ENCODE results near the gene EFCAB8.

DNA sequence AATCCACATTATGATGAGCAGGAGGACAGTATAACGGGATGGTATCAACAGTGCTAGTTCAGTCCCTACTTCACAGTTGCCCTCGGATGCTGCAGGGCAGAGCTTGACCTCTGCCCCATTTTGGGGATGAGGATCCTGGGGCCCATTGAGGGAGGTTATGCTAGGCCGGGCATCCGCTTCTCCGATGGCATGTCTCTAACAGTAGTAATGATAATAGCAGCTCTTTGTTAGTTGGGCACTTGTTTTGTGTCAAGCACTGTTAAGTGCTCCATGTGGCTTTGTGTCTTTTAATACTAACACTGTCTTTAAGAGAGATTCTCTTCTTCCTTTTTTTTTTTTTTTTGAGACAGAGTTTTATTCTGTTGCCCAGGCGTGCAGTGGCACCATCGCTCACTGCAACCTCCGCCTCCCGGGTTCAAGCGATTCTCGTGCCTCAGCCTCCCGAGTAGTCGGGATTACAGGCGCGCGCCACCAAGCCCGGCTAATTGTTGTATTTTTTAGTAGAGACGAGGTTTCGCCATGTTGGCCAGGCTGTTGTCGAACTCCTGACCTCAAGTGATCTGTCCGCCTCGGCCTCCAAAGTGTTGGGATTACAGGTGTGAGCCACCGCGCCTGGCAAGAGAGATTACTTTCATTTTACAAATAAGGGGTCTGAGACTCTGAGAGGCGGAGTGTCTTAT is 37.9 kb upstream of the EFCAB8 start:
- TF ChIP-seq, protein P1, sequence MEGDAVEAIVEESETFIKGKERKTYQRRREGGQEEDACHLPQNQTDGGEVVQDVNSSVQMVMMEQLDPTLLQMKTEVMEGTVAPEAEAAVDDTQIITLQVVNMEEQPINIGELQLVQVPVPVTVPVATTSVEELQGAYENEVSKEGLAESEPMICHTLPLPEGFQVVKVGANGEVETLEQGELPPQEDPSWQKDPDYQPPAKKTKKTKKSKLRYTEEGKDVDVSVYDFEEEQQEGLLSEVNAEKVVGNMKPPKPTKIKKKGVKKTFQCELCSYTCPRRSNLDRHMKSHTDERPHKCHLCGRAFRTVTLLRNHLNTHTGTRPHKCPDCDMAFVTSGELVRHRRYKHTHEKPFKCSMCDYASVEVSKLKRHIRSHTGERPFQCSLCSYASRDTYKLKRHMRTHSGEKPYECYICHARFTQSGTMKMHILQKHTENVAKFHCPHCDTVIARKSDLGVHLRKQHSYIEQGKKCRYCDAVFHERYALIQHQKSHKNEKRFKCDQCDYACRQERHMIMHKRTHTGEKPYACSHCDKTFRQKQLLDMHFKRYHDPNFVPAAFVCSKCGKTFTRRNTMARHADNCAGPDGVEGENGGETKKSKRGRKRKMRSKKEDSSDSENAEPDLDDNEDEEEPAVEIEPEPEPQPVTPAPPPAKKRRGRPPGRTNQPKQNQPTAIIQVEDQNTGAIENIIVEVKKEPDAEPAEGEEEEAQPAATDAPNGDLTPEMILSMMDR (IDR thresholded peaks at IDR 0.05) = no peak
- TF ChIP-seq POLR2A (IDR thresholded peaks at IDR 0.05) = no peak

All from uterus (tissue), 2 donors.